ENCODE results near the gene TRPV2.

Gene TRPV2

GRCh38 chr17:16407911-16408588 lies 7.3 kb upstream of the TRPV2 start:
- no peak for DNase-seq (ENCODE audit: low read depth)

- no peak for DNase-seq (ENCODE audit: low read depth)
Observed at GRCh38 chr17:16417399-16417798, 2.0 kb downstream of the TRPV2 start.

GRCh38 chr17:16417896-16418684 lies 2.7 kb downstream of the TRPV2 start:
- DNase-seq (ENCODE audit: low read depth), result no peak

- no peak for DNase-seq (ENCODE audit: low read depth)
Observed at GRCh38 chr17:16418685-16419068, 3.3 kb downstream of the TRPV2 start.

GRCh38 chr17:16419074-16419928 lies 3.9 kb downstream of the TRPV2 start:
- DNase-seq (ENCODE audit: low read depth), result no peak

GRCh38 chr17:16419929-16420271 lies 4.5 kb downstream of the TRPV2 start:
- DNase-seq (ENCODE audit: low read depth), result no peak

- no peak for DNase-seq (ENCODE audit: low read depth)
Observed at GRCh38 chr17:16422416-16422815, 7.0 kb downstream of the TRPV2 start.

- no peak for DNase-seq (ENCODE audit: low read depth)
Observed at GRCh38 chr17:16423226-16423872, 8.0 kb downstream of the TRPV2 start.

GRCh38 chr17:16425202-16425601 lies 9.8 kb downstream of the TRPV2 start:
- no peak for DNase-seq (ENCODE audit: low read depth)

GRCh38 chr17:16425698-16426659 lies 10.6 kb downstream of the TRPV2 start:
- no peak for DNase-seq (ENCODE audit: low read depth)

GRCh38 chr17:16427020-16427419 lies 11.6 kb downstream of the TRPV2 start:
- DNase-seq (ENCODE audit: low read depth), result no peak

- no peak for DNase-seq (ENCODE audit: low read depth)
Observed at GRCh38 chr17:16428098-16428882, 12.9 kb downstream of the TRPV2 start.

- no peak for DNase-seq (ENCODE audit: low read depth)
Observed at GRCh38 chr17:16429083-16429482, 13.7 kb downstream of the TRPV2 start.

GRCh38 chr17:16430650-16431049 lies 15.3 kb downstream of the TRPV2 start:
- no peak for DNase-seq (ENCODE audit: low read depth)

- no peak for DNase-seq (ENCODE audit: low read depth)
Observed at GRCh38 chr17:16432017-16432416, 16.6 kb downstream of the TRPV2 start.

GRCh38 chr17:16433514-16433913 lies 18.1 kb downstream of the TRPV2 start:
- no peak for DNase-seq (ENCODE audit: low read depth)

- no peak for DNase-seq (ENCODE audit: low read depth)
Observed at GRCh38 chr17:16434662-16435061, 19.3 kb downstream of the TRPV2 start.

GRCh38 chr17:16435925-16436886 lies 20.8 kb downstream of the TRPV2 start:
- DNase-seq (ENCODE audit: low read depth), result no peak

- DNase-seq (ENCODE audit: low read depth), result no peak
Observed at GRCh38 chr17:16437083-16437482, 21.7 kb downstream of the TRPV2 start.
